ENCODE results near the gene AK1. TPM values are rescaled to one million over a fixed set of nuclear protein-coding genes. Genes with fewer than 3 reads are reported as not detected.

The AK1 gene
- total and polyA plus RNA-seq, 2 of the 8 experiments (the other 6 are each of a cell fraction or from before 2014, with no cell fraction given) = 37.9 to 39.2 TPM

- no peak for TF ChIP-seq BCL11A (IDR thresholded peaks at IDR 0.05; ENCODE audit: low read depth in 2 of 2, low read length in 2 of 2)
- TF ChIP-seq USF2 (IDR thresholded peaks at IDR 0.05; ENCODE audit: low read length) = no peak
Observed at GRCh38 chr9:127867356-127868277, 9.9 kb downstream of the AK1 start (continued).

Data from H1 (cell line).